A549 (cell line): ENCODE data around the gene CCDC34. TPM values are rescaled to one million over a fixed set of nuclear protein-coding genes. Genes with fewer than 3 reads are reported as not detected.
A peak's percentile ranks its signal among the peaks of the same experiment; 100 is the strongest.

ENCODE experiments used
- ATAC-seq, 2 experiments: fragments of 200-7000 bp in 1 of 2; fragments of >200 bp in 1 of 2; cut with Nextera tagmentation in 1 of 2; cut with Tn5 transposase in 1 of 2; 3 replicates each; pipeline versions ENCODE4 v1.8.0 to v1.9.1; 2018 to 2020; ENCODE audit warnings: mild to moderate bottlenecking in 1 of 2, moderate library complexity in 1 of 2
- CTCF ChIA-PET: fragments of 300-600 bp; sonication (Branson Sonifier 250); formaldehyde crosslinking; extraction: SDS; loops from one replicate; lab custom pipeline; 2021; ENCODE audit warnings: antibody characterized with exemption, inconsistent platforms; lab: Yijun Ruan, JAX
- POLR2A ChIA-PET: fragments of 350-600 bp; formaldehyde crosslinking; extraction: SDS; loops from one replicate; lab custom pipeline; 2021; ENCODE audit warnings: antibody characterized with exemption, inconsistent platforms; lab: Yijun Ruan, JAX
- DNase-seq, 2 experiments: peaks; one replicate each; pipeline versions ENCODE4 v3.0.0 to v3.0.0-alpha.2; 2011 to 2016; ENCODE audit warnings: low read depth in 1 of 2, low spot score in 1 of 2
- FAIRE-seq: peaks from 2 replicates; lab custom pipeline; 2011; peaks lifted over from hg19 to GRCh38; lab: Jason Lieb, UNC
- H3K27ac ChIP-seq, 2 experiments: fragments of >200 bp; sonication (Bioruptor Twin); formaldehyde crosslinking; 3 replicates each; pipeline ENCODE4 v1.5.1; 2016 to 2017
- H3K4me1 ChIP-seq: fragments of >200 bp; sonication (Bioruptor Twin); formaldehyde crosslinking; 3 replicates; pipeline ENCODE4 v1.6.1; 2016
- H3K4me2 ChIP-seq: fragments of >200 bp; sonication (Bioruptor Twin); formaldehyde crosslinking; 3 replicates; pipeline ENCODE4 v1.6.1; 2016
- H3K4me3 ChIP-seq: fragments of >200 bp; sonication (Bioruptor Twin); formaldehyde crosslinking; 3 replicates; pipeline ENCODE4 v1.5.1; 2016
- H3K9me3 ChIP-seq: fragments of >200 bp; sonication (Bioruptor Twin); formaldehyde crosslinking; 3 replicates; pipeline ENCODE4 v1.6.1; 2016
- EHF ChIP-seq: fragments of 250-450 bp; sonication (Bioruptor Pico); IDR thresholded peaks from 2 replicates; pipeline ENCODE4 v1.5.0; 2020; ENCODE audit warnings: mild to moderate bottlenecking
- GATA3 ChIP-seq: IDR thresholded peaks from 2 replicates; pipeline ENCODE4 v1.6.1; 2012; ENCODE audit warnings: borderline replicate concordance
- HEYL ChIP-seq: fragments of 250-450 bp; sonication (Bioruptor Pico); IDR thresholded peaks from 2 replicates; pipeline ENCODE4 v1.8.0; 2021; ENCODE audit warnings: mild to moderate bottlenecking, moderate library complexity
- HOXB13 ChIP-seq: fragments of 250-450 bp; sonication (Bioruptor Pico); IDR thresholded peaks from 2 replicates; pipeline ENCODE4 v1.5.0; 2020; ENCODE audit warnings: low read depth, mild to moderate bottlenecking, moderate library complexity
- HOXB5 ChIP-seq: fragments of 250-450 bp; sonication (Bioruptor Pico); IDR thresholded peaks from 2 replicates; pipeline ENCODE4 v1.5.0; 2020; ENCODE audit warnings: mild to moderate bottlenecking, moderate library complexity
- JUN ChIP-seq, 2 experiments: fragments of >200 bp; sonication (Bioruptor Twin); formaldehyde crosslinking; IDR thresholded peaks; 2 replicates in 1 of 2; 3 replicates in 1 of 2; pipeline ENCODE4 v1.6.1; 2016 to 2017
- MAFK ChIP-seq: fragments of 450-650 bp; IDR thresholded peaks from 2 replicates; pipeline ENCODE4 v1.6.1; 2014; ENCODE audit not compliant: partially characterized antibody
- MYC ChIP-seq: IDR thresholded peaks from 2 replicates; pipeline ENCODE4 v1.6.1; 2012; ENCODE audit warnings: mild to moderate bottlenecking, inconsistent platforms, low read length, improper control_type of control experiment, borderline replicate concordance
- NPAS2 ChIP-seq: fragments of 250-450 bp; sonication (Bioruptor Pico); IDR thresholded peaks from 2 replicates; pipeline ENCODE4 v1.8.0; 2022; ENCODE audit warnings: mild to moderate bottlenecking, moderate library complexity, borderline replicate concordance
- POLR2AphosphoS2 ChIP-seq: conservative IDR thresholded peaks from 2 replicates; pipeline ENCODE4 v1.6.1; 2012; ENCODE audit warnings: low read length, improper control_type of control experiment, inconsistent platforms
- RNF2 ChIP-seq: fragments of 200-600 bp; sonication (generic); IDR thresholded peaks from 2 replicates; pipeline ENCODE4 v1.6.1; 2016; ENCODE audit warnings: low read depth, mild to moderate bottlenecking, antibody characterized with exemption, moderate library complexity, borderline replicate concordance
- SMC3 ChIP-seq: fragments of >200 bp; sonication (Bioruptor Twin); formaldehyde crosslinking; IDR thresholded peaks from 3 replicates; pipeline ENCODE4 v1.6.1; 2018; ENCODE audit warnings: inconsistent platforms
- SREBF2 ChIP-seq: fragments of 450-650 bp; IDR thresholded peaks from 2 replicates; pipeline ENCODE4 v1.6.1; 2014; ENCODE audit warnings: mild to moderate bottlenecking, moderate library complexity
- USF2 ChIP-seq: fragments of 450-650 bp; IDR thresholded peaks from 2 replicates; pipeline ENCODE4 v1.6.1; 2014; ENCODE audit warnings: antibody characterized with exemption
- ZNF302 ChIP-seq: fragments of 250-450 bp; sonication (Bioruptor Pico); IDR thresholded peaks from 2 replicates; pipeline ENCODE4 v1.9.0; 2021; ENCODE audit warnings: inconsistent platforms, mild to moderate bottlenecking, moderate library complexity
- WGBS: methylation state at CpG from one replicate; pipeline ENCODE4 v1.1.6; 2017; ENCODE audit errors: missing lambda C conversion rate; 5-methylcytosine and 5-hydroxymethylcytosine counted together
- polyA plus RNA-seq, 4 experiments: library from polyadenylated mRNA; depleted of rRNA in 3 of 4; stranded (reverse); fragments of >200 nt; fragmentation: RNase III in 1 of 4; extraction: RNeasy Plus Mini Kit Qiagen cat#74134 plus additional on column Dnase treatment in 1 of 4; gene quantifications; 2 replicates in 3 of 4; 3 replicates in 1 of 4; pipeline ENCODE4 v1.2.3, GENCODE V29; 2011 to 2017
- TF ChIP-seq, protein P1 (sequence below): fragments of 250-450 bp; sonication (Bioruptor Pico); IDR thresholded peaks from 2 replicates; pipeline ENCODE4 v1.5.0; 2021; ENCODE audit warnings: mild to moderate bottlenecking, moderate library complexity, borderline replicate concordance
- TF ChIP-seq, protein P2 (sequence below): IDR thresholded peaks from 2 replicates; pipeline ENCODE4 v1.6.1; 2012; ENCODE audit warnings: low read depth, borderline replicate concordance
- TF ChIP-seq, protein P3 (sequence below): fragments of 150-350 bp; IDR thresholded peaks from 2 replicates; pipeline ENCODE4 v1.6.1; 2014; ENCODE audit warnings: low read depth, mild to moderate bottlenecking, low read length

CCDC34 gene
- polyA plus RNA-seq, 2 of the 4 experiments (the other 2 are of a cell fraction), result 32.0 to 35.9 TPM

DNA sequence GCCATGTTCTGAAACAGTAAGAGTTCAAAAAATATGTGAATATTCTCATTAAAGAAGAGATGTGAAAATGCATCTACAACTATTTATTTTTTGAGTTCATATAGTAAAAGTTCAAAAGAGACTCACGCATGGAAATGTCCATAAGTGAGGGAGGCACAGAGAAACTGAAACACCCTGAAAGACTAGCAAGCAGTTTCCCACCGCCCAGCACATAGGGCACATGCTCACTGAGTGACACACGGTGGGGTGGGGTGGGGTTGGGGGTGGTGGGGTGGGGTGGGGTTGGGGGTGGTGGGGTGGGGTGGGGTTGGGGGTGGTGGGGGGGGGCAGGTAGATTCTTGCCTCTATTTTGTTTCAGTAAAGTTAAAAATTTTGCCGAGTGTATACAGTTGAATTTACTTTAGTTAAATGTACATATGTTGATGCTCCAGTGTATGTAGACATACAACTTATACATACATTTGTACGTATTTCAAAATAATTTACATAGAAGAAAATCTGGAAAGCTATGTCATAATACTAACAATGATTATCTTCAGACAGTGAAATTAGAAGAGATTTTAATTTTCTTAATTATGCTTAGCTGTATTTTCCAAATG, 6.3 kb downstream of the CCDC34 start (continued):
- TF ChIP-seq, protein P1, sequence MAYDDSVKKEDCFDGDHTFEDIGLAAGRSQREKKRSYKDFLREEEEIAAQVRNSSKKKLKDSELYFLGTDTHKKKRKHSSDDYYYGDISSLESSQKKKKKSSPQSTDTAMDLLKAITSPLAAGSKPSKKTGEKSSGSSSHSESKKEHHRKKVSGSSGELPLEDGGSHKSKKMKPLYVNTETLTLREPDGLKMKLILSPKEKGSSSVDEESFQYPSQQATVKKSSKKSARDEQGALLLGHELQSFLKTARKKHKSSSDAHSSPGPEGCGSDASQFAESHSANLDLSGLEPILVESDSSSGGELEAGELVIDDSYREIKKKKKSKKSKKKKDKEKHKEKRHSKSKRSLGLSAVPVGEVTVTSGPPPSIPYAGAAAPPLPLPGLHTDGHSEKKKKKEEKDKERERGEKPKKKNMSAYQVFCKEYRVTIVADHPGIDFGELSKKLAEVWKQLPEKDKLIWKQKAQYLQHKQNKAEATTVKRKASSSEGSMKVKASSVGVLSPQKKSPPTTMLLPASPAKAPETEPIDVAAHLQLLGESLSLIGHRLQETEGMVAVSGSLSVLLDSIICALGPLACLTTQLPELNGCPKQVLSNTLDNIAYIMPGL (CRISPR knock-in tag), result no peak
- TF ChIP-seq MYC (no peak), USF2 (no peak), SREBF2 (no peak), NPAS2 (CRISPR knock-in tag) (no peak), HEYL (CRISPR knock-in tag) (no peak), HOXB5 (CRISPR knock-in tag) (no peak), GATA3 (no peak)
- TF ChIP-seq, protein P2, sequence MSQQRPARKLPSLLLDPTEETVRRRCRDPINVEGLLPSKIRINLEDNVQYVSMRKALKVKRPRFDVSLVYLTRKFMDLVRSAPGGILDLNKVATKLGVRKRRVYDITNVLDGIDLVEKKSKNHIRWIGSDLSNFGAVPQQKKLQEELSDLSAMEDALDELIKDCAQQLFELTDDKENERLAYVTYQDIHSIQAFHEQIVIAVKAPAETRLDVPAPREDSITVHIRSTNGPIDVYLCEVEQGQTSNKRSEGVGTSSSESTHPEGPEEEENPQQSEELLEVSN, result no peak

DNA sequence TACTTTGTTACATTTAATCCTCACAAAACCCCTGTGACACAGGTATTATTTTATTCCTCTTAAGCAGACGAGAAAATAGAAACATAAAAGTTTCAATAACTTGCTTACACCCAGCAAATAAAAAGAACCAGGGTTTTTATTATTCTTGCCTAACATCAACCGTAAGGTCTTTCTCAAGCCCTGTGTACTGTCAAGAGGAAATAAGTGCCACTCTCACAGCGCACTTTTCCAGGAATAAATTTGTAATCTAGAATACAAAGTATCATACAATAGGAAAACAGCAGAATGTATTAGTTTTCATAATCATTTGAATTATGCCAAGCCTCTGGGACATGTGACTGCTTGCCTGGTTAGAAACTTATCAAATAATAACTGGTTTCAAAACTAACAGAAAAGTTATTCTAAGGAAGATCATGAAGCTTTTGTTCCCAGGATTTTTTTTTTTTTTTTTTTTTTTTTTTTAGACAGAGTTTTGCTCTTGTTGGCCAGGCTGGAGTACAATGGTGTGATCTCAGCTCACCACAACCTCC, 7.4 kb downstream of the CCDC34 start:
- DNase-seq (no peak), ATAC-seq (no peak)
- H3K4me3 ChIP-seq, result no peak overlapping the region
- no peak overlapping the region for H3K4me2 ChIP-seq
- POLR2A ChIA-PET, result interaction anchor here (0.6 kb wide), 1 partner anchor 109 kb away, joined by 4 read pairs; no protein-coding TSS in a partner anchor
- no peak for TF ChIP-seq JUN (IDR thresholded peaks at IDR 0.05)
- no peak for TF ChIP-seq RNF2
- TF ChIP-seq EHF (CRISPR knock-in tag), result no peak
- TF ChIP-seq HOXB13, result no peak
- no peak for TF ChIP-seq SMC3
- TF ChIP-seq, protein P2, result no peak
- TF ChIP-seq NPAS2 (CRISPR knock-in tag), result no peak
- TF ChIP-seq, protein P3, sequence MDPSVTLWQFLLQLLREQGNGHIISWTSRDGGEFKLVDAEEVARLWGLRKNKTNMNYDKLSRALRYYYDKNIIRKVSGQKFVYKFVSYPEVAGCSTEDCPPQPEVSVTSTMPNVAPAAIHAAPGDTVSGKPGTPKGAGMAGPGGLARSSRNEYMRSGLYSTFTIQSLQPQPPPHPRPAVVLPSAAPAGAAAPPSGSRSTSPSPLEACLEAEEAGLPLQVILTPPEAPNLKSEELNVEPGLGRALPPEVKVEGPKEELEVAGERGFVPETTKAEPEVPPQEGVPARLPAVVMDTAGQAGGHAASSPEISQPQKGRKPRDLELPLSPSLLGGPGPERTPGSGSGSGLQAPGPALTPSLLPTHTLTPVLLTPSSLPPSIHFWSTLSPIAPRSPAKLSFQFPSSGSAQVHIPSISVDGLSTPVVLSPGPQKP, result no peak
- TF ChIP-seq ZNF302 (CRISPR knock-in tag), result no peak
- TF ChIP-seq, all 56 proteins: peak for 0
- H3K4me1 ChIP-seq, result peaks cover 60% of the 10 kb centered on the region
- FAIRE-seq, result no peak
- H3K27ac ChIP-seq, result no peak overlapping the region
- CTCF ChIA-PET, result no interaction called here
- 87% methylated on average over 3 of the region's 3 CpGs for WGBS
- H3K9me3 ChIP-seq, result no peaks in the 10 kb centered on the region

DNA sequence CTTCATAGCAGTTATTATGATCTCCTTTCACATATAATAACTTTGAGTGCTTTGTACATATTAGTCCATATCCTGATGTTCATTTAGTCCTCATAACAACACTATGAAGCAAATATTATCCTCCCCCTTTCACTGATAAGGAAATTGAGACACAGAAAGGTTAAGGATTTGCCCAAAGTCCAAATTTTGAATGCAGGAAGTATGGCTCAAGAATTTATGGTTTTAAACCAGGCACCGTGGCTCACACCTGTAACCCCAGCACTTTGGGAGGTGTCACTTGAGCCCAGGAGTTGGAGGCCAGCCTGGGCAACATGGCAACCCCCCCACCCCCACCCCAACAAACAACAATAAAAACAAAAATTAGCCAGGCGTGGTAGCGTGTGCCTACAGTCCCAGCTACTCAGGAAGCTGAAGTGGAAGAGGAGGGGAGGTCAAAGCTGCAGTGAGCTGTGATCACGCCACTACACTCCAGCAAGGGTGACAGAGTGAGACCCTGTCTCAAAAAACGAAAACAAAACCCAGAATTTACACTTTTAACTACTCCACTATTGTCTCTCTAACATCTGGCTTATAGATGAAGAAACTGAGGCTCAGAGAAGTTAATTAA, 8.6 kb downstream of the CCDC34 start:
- Histone ChIP-seq H3K27ac (peak overlapping the region; percentile 54 to 79), H3K4me1 (peaks cover 69% of the 10 kb centered on the region), H3K4me2 (peak overlapping the region; percentile 59), H3K4me3 (no peak overlapping the region), H3K9me3 (no peaks in the 10 kb centered on the region)
- ChIA-PET POLR2A (no interaction called here), CTCF (no interaction called here)
- no peak for TF ChIP-seq POLR2AphosphoS2
- no peak for TF ChIP-seq MAFK
- FAIRE-seq (no peak), ATAC-seq (peak in 1 of 2 experiments; percentile 63; a peak in 3 of 6 replicates), DNase-seq (no peak)
- 43% methylated on average over 5 of the region's 5 CpGs for WGBS
